Ovary (tissue), 3 donors: ENCODE data around the gene HP.
"Not testable (repeated sequence)": the region's sequence is repeated elsewhere in the genome, so short reads cannot be mapped to it uniquely, and the experiment has no call there.

Experiments used
- CTCF ChIP-seq, 3 donors: fragments of 450-650 bp in 2 of 3; fragments of 200-600 bp in 1 of 3; IDR thresholded peaks; one replicate each; pipeline versions ENCODE4 v1.5.1 to v1.8.0; 2016 to 2022; ENCODE audit warnings: antibody characterized with exemption in 3 of 3, mild to moderate bottlenecking in 1 of 3
- EP300 ChIP-seq: sonication (generic); formaldehyde crosslinking; IDR thresholded peaks from one replicate; pipeline ENCODE4 v1.6.1; 2017; ENCODE audit warnings: antibody characterized with exemption
- POLR2A ChIP-seq: fragments of 450-650 bp; IDR thresholded peaks from one replicate; pipeline ENCODE4 v1.6.1; 2017; ENCODE audit warnings: antibody characterized with exemption, mild to moderate bottlenecking, moderate library complexity
- donor health status: DM: no; HTN: no; CAD: no.

- not testable (repeated sequence) for TF ChIP-seq CTCF (IDR thresholded peaks at IDR 0.05); POLR2A; EP300
Observed at GRCh38 chr16:72076991-72077706, 22.8 kb downstream of the HP start.
